22Rv1 (cell line): ENCODE data around the gene DIPK2A.

ENCODE experiments used
- H3K27ac ChIP-seq: fragments of 450-650 bp; 2 replicates; pipeline ENCODE4 v1.5.1; 2017
- CTCF ChIP-seq: fragments of 450-650 bp; IDR thresholded peaks from 2 replicates; pipeline ENCODE4 v1.5.1; 2017; ENCODE audit warnings: mild to moderate bottlenecking
- ZFX ChIP-seq: fragments of 450-650 bp; IDR thresholded peaks from 2 replicates; pipeline ENCODE4 v1.6.1; 2017; ENCODE audit warnings: antibody characterized with exemption, borderline replicate concordance

The DIPK2A gene

GRCh38 chr3:143971359-143972154, at the start of gene DIPK2A:
Gene DIPK2A (plus strand): TSS chr3:143971823. CDS start chr3:143972333, 510 bp downstream.
- no peak for TF ChIP-seq ZFX
- no peak for TF ChIP-seq CTCF
- peak within 1 kb of the TSS; percentile 95 for H3K27ac ChIP-seq

GRCh38 chr3:143924522-143925285, 46.9 kb upstream of the DIPK2A start:
- no peak overlapping the region for H3K27ac ChIP-seq
- TF ChIP-seq ZFX (no peak), CTCF (no peak)

- TF ChIP-seq CTCF (no peak), ZFX (no peak)
- no peak overlapping the region for H3K27ac ChIP-seq
Observed at GRCh38 chr3:143928056-143928455, 43.6 kb upstream of the DIPK2A start.

GRCh38 chr3:143928541-143929255, 42.9 kb upstream of the DIPK2A start:
- no peak overlapping the region for H3K27ac ChIP-seq
- TF ChIP-seq ZFX (no peak), CTCF (no peak)

GRCh38 chr3:143934791-143935190, 36.8 kb upstream of the DIPK2A start:
- TF ChIP-seq CTCF, result no peak
- no peak for TF ChIP-seq ZFX
- H3K27ac ChIP-seq, result no peak overlapping the region

- TF ChIP-seq CTCF (no peak), ZFX (no peak)
Observed at GRCh38 chr3:143935678-143936077, 35.9 kb upstream of the DIPK2A start.

More at GRCh38 chr3:143935678-143936077, 35.9 kb upstream of the DIPK2A start:
- no peak overlapping the region for H3K27ac ChIP-seq
